Stimulated activated CD4-positive, alpha-beta T cell treated with anti-CD3 and anti-CD28 coated beads, Interleukin-4, amount 100 ng/mL, for 1 hour (primary cell): Measurements from ENCODE around the gene PRKN.
"Not testable (repeated sequence)": the region's sequence is repeated elsewhere in the genome, so short reads cannot be mapped to it uniquely, and the experiment has no call there.

Source experiments
- DNase-seq: peaks from one replicate; pipeline ENCODE4 v3.0.0-alpha.2; 2020

The PRKN gene

DNA sequence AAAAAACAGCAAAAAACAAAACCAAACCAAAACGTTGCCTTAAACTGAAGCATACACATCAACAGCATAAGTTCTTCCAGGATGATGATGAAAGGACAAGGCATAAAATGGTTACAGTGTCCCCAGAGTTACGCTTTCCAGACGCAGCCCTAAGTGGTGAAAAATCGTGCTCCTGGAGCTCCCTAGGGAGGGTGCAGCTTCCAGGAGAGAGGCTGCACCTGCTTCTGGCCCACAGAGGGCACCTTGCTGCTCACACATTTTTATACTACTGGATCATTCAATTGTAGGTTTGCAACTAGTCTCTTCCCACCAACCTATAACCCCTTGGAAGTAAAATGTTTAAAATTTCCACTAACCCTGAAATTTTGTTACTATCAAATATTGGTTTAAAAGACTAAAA, 115.0 kb downstream of the PRKN start:
- DNase-seq, result no peak

- no peak for DNase-seq
Measured at GRCh38 chr6:162610351-162610750, 117.2 kb downstream of the PRKN start.

- no peak for DNase-seq
Measured at GRCh38 chr6:162605881-162606280, 121.7 kb downstream of the PRKN start.

DNA sequence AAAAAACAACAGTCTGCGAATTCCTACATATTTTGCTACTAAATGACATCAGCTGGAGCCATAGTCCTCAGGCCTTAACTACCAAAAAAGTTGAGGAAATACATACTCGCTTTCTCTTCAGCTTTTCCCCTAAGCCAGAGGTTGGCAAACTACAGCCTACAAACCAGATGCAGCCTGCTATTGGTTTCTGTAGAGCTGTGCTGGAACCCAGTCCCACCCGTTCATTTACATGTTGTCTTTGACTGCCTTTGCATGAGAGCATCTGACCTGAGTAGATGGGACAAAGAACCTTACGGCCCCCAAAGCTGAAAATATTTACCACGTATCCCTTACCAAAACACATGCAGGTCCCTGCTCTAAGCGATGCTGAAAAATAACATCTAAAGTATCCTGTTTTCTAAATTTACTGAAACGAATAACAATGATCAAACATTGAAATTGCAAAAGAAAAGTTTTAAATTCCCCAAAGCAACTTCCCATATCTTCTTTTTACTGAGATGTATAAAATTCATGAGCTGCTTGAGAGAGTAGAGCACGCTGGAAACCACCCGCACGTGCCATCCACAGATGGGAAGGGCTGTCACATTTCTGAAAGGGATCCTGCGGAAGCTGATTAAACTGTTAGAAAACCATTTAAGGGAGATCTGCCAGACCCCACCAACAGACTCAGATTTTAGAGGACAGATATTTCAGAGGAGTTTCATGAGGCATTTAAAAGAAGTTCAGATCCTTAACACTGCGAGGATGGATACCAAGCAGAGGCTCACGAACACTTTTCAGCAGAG, 124.1 kb downstream of the PRKN start:
- DNase-seq, result no peak

DNA sequence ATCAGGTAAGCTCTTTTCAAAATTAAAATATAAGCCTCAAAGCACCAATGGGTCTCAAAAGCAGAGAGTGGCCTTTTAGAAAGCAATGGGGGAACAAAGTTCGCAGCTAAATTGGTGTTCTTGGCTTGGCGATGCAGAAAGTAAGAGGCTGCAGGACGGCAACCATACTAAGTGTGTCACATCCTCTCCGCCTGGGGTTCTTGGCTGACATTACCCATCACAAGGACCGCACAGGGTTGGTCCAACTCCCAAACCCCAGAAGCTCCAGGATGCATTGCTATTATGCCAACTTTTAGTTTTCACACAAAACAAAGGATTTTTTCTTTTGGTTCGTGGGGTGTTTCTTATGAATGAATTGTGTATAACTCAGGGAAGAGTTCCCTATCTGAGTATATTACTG, 124.8 kb downstream of the PRKN start:
- DNase-seq, result no peak

DNA sequence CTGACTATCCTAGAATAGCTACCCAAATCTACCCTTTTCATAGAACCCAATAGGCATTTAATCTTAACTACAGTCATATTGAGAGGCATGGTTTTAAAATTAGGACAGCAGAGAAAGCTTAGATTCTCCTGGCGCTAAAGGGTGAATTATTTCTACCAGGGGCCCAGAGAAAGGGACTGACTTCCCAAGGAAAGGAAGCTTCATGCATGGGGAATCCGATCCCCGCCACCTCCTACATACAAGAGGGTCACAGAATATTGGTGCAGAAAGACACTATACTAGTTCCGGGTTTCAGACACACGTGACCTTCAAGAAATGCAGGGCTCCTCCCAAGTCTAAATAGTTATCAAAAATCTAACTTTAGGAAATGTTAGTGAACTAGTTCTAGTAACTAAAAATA, 130.9 kb downstream of the PRKN start:
- no peak for DNase-seq

DNA sequence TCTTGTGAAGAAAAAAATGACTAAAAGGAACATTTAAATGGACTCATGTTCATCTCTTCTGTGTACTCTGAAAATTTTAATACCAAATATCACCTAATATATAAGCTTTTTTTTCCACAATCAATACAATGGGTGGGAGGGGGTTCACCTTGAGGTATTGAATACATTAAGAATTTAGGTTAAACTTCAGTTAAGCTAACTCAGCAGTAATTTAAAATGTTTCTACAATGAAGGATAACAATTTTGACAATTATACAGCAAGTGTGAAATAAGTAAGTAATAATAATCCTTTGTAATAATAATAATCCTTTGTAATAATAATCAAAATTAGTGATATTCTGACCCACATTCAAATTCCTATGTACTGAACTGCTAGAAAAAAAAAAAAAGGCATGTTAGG, 136.0 kb downstream of the PRKN start:
- no peak for DNase-seq

GRCh38 chr6:162581988-162582780, 145.4 kb downstream of the PRKN start:
- DNase-seq, result no peak

DNA sequence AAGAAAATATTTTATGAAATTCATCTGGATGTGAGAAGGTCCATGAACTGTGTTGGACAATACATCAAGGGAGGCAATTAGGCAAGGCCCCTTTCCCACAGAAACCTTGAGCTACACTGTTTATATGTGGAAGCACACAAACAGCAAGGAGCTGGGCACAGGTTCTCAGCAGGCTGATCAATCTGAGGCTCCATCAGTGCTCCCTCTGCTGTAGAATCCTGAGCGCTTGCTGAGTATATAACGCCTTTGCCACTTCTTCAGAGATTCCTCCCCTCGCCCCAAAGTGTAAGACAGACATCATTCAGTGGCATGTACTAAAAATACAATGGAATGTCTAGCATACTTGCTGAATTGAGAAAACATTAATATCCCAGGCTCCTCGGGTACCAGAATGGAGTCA, 146.9 kb downstream of the PRKN start:
- DNase-seq, result no peak

GRCh38 chr6:162576016-162576415, 151.6 kb downstream of the PRKN start:
- no peak for DNase-seq

DNA sequence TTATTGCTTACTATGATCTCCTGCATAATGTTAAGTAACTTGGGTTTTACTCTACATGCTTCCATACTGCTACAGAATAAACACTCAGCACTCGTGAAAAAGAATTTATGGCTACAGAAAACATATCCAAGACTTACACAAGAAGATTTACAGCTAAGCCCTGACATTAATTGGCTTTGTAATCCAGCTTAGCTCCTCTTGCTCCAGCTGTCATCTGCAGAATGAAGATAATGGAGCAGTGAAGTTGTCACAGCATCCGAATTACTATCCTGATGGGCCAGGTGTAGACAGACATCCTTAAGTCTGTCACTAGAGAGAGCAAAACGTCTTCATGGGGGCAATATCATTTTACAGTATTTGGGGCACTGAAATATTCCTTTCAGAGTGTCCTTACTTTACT, 155.3 kb downstream of the PRKN start:
- no peak for DNase-seq

DNA sequence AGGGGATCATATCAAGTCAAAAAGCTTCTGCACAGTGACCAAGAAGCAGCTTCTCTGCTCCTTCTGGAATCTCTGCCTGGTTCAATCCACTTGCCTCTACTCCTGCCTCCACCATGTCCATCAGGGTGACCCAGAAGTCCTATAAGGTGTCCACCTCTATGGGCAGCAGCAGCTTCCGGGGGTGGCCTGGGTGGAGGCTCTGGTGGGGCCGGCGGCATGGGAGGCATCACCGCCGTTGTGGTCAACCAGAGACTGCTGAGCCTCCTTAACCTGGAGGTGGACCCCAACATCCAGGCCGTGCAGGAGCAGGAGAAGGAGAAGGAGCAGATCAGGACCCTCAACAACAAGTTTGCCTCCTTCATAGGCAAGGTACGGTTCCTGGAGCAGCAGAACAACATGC, 159.3 kb downstream of the PRKN start:
- DNase-seq, result no peak

DNA sequence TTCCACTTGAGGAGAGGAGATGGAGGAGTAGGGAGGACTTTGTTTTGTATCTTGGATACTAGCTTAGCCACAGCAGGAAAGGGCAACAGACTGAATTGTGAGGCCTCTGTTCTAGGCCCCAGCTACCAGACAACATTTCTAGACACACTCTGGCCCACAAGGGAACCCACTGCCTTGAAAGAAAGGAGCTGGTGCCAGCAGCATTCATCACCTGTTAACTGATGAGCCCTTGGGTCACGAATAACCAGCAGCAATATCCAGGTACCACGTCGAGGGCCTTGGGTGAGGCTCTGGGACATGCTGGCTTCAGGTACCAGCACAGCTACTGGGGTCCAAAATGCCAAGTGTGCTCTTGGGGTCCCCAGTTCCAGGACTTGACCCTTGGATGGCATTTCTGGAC, 165.5 kb downstream of the PRKN start:
- no peak for DNase-seq

DNA sequence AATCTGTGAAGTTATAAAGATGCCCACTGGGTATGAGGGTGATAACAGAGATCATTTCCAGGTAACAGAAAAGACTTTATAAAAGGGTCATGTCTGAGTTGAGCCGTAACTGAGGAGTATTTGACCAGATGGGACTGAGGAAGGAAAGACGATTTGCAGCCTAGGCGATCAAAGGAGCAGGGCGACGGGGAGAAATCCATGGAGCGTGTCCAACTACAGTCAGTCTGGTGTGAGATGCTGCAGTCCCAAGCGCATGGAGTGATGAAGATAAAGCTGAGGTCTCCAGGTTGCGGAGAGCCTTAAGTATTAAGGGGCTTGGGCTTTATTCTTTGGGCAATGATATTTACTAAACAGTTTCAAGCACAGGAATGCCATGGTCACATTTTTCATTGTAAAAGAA, 166.7 kb downstream of the PRKN start:
- no peak for DNase-seq

- DNase-seq, result no peak
Measured at GRCh38 chr6:162554531-162554930, 173.0 kb downstream of the PRKN start.

DNA sequence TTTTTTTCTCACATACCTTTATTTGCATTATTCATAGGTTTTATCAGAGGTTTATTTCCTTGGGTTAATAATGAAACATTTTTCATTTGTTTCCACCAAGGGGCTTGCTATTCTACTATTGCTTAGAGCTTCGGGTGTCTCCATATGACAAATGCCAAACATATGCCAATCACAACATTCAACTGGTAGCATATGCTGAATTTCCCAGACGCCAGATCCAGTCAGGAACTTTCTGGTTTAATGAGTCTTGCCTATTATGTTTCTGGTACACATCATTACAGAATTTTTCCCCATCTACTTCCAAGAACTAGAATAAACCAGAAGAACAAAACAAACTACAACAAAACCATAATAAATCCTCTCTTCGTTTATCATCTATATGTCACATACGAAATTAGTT, 180.7 kb downstream of the PRKN start:
- no peak for DNase-seq

DNA sequence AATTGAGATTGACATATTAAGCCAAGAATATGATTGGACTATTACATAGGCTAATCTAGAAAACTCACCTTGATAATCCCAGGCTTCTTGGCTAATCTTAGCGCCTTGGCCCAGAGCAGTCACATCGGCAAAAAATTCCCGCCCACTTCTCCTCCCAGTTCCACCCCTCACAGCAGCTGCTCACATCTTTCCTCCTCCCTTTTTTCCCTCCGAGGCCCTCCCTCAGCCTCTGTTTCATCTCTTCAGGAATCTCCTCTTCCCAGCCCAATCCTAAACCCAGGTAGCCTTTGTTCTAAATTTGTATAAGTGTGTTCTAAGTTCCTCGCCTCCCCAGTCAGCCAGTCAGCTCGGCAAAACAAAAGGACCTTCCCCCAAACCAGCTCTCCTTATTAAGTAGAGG, 184.3 kb downstream of the PRKN start:
- no peak for DNase-seq

DNA sequence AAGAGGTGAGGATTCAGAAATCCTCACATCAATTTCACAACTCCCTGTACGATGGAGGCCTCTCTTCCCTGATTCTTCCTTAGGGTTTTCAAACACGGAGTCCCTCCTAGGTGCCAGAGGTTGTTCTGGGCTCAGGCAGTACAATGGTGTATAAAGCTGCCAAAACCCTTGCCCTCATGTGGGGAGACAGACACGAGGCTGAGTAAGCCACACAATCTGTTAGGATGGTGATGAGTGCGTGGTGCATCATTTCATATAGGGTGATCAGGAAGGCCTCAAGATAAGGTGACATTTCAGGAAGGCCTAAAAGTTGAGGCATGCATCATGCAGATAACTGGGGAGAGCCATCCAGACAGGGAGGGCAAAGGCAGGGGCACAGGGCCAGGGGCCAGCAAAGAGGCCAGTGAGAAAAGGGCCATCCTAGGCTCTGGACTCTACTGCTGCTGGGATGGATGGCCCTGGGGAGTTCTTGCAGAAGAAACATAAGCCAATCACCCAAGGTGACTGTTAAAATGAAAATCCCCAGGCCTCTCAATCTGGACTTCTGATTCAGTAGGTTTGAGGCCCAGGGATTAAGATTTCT, 186.5 kb downstream of the PRKN start:
- DNase-seq, result no peak

DNA sequence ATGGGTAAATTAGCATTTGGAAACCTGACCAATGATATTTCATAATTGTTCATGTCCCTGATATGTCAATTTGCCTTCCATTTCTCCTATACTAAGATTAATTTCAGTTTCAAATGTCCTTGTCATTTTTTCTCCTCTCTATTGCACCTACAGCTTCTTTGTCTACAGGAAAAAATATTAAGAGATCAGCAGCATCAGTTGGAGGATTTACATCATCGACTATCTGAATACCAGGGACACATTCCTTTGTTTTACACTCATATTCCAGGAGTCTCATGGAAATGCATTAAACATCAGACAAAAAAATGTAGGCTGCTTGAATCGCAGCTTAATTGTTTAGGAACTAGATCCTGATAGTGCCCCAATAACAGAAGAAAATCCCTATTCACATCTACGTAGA, 188.2 kb downstream of the PRKN start:
- no peak for DNase-seq

DNA sequence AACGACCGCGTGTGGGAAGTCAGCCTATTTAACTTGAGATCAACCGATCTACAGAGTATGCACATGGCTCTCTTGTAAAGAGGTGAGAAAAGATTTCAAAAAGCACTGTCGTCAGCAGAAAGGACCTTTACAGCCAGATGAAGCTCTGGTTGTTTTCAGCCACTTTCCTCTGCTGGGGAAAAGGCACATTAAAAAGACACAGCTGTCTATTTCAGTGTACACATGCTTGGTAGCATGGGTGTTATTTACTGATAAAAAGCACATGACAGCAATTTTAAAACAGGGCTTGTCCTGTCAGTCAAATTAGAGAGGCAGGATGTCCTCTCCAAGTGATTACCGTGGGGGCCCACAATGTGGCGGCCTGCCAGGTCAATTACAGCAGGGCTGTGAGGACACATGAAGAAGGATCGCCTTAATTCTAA, 188.9 kb downstream of the PRKN start:
- no peak for DNase-seq

GRCh38 chr6:162533009-162533400, 194.6 kb downstream of the PRKN start:
- no peak for DNase-seq

DNA sequence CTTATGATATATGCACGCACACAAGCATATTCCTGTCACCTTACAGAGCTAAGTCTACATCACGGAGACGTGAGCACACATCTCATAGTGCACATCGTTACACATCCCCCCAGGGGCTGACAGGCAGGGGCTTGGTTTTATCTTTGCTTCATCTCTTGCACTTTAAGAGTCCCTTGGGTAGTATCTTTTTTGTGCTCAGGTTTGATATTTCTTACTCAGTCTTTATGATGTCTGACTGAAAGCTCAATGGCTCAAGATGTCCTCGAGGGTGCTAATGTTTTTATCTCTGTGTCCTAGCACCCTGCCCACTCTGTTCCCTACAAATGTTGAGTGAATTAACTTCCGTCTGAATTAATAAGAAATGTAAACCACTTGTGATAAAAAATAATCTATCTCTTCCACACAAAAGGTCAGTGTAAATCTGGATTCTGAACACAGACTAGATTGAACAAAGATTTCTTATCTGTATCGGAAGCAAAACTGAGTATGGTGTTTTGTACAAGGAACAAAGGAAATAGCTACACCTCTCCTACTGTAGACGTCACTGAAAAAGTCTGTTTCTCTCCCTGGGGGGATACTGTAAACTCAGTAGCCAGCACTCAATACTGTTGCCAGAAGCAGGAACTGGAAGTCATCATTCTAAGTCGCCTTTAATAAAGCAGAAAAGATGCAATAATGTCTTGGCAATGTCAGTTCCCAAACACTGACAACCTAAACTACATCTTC, 195.1 kb downstream of the PRKN start:
- no peak for DNase-seq

- not testable (repeated sequence) for DNase-seq
Measured at GRCh38 chr6:162531391-162531790, 196.2 kb downstream of the PRKN start.
